Naive thymus-derived CD8-positive, alpha-beta T cell (primary cell): ENCODE measurements around the gene WDPCP. TPM values are rescaled to one million over a fixed set of nuclear protein-coding genes. Genes with fewer than 3 reads are reported as not detected.
"Not testable (repeated sequence)": the region's sequence is repeated elsewhere in the genome, so short reads cannot be mapped to it uniquely, and the experiment has no call there.

Experiments used
- ATAC-seq, 2 donors: fragments of 150-1000 bp; cut with Tn5 transposase in 1 of 2; sonication (Bioruptor Pico), chemical (Tn5 transposase) in 1 of 2; 1 replicate in 1 of 2; 2 replicates in 1 of 2; pipeline ENCODE4 v1.10.0; 2021; ENCODE audit warnings: mild to moderate bottlenecking in 2 of 2, moderate library complexity in 2 of 2
- POLR2A ChIA-PET: fragments of 350-600 bp; sonication (Branson Sonifier 250); formaldehyde crosslinking; loops from one replicate; lab custom pipeline; 2021; ENCODE audit warnings: antibody characterized with exemption; lab: Charles Lee
- DNase-seq, 10 donors: peaks; one replicate each; pipeline versions ENCODE4 v3.0.0 to v3.0.0-alpha.2; 2020 to 2022
- H3K27ac Mint-ChIP-seq, 10 donors: one replicate each; pipeline ENCODE4 v1.8.0; 2020 to 2022; ENCODE audit warnings: mild to moderate bottlenecking in 10 of 10, mixed read lengths in 10 of 10, moderate library complexity in 4 of 10, inconsistent platforms in 1 of 10
- H3K27me3 Mint-ChIP-seq, 5 donors: one replicate each; pipeline ENCODE4 v1.8.0; 2021 to 2022; ENCODE audit warnings: mixed read lengths in 5 of 5
- H3K36me3 Mint-ChIP-seq, 3 donors: one replicate each; pipeline ENCODE4 v1.8.0; 2020 to 2022; ENCODE audit warnings: mixed read lengths in 3 of 3, mild to moderate bottlenecking in 2 of 3, inconsistent platforms in 1 of 3
- H3K4me1 Mint-ChIP-seq, 4 donors: one replicate each; pipeline ENCODE4 v1.8.0; 2021 to 2022; ENCODE audit warnings: mixed read lengths in 4 of 4
- H3K4me3 Mint-ChIP-seq, 10 donors: one replicate each; pipeline ENCODE4 v1.8.0; 2020 to 2022; ENCODE audit warnings: mild to moderate bottlenecking in 10 of 10, mixed read lengths in 10 of 10, moderate library complexity in 6 of 10, inconsistent platforms in 1 of 10
- H3K9me3 Mint-ChIP-seq, 9 donors: one replicate each; pipeline ENCODE4 v1.8.0; 2020 to 2022; ENCODE audit warnings: mixed read lengths in 9 of 9, mild to moderate bottlenecking in 3 of 9, inconsistent platforms in 1 of 9, moderate library complexity in 1 of 9
- polyA plus RNA-seq, 3 donors: library from polyadenylated mRNA; unstranded; fragments of 300-500 nt; fragmentation: Illumina TruSeq; gene quantifications; one replicate each; pipeline ENCODE4 v1.2.3, GENCODE V29; 2021
- total RNA-seq, 8 experiments: library from RNA in 2 of 8; stranded (reverse) in 2 of 8; gene quantifications; one replicate each; pipeline ENCODE4 v1.2.3 and lab custom pipeline; 2021 to 2026

WDPCP gene
- total and polyA plus RNA-seq, 5 experiments from 2014 or later: 3.5 to 14.7 (median 7.9) TPM

DNA sequence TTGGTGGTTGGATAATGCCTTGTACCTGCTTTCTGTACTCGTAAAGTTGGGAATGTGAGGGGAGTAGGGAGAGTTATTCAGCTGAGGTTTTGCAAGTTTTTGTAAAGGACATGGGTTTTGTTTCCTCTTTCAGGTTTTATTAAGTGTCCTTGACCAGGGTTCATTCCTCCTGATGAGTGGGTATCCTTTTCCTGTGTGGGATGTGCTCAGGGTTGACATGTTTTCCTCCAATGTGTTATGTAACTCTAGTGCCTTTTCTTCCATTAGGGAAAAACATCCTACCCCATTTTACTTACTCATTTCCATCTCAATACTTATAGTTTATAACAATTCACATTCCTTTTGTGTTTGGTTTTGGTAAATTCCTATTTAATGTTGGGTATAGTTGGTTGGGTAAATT lies 489.2 kb downstream of the WDPCP start:
- Mint-ChIP-seq H3K36me3 (peaks cover 0 to 17% (median 3%) of the 10 kb centered on the region in 3 donors), H3K27ac (no peak overlapping the region), H3K4me1 (no peaks in the 10 kb centered on the region), H3K27me3 (peaks cover 1 to 19% (median 9%) of the 10 kb centered on the region in 5 donors), H3K9me3 (peaks cover 8 to 39% (median 23%) of the 10 kb centered on the region in 9 donors), H3K4me3 (no peak overlapping the region)
- no peak for DNase-seq
- POLR2A ChIA-PET: no interaction called here
- ATAC-seq: no peak

DNA sequence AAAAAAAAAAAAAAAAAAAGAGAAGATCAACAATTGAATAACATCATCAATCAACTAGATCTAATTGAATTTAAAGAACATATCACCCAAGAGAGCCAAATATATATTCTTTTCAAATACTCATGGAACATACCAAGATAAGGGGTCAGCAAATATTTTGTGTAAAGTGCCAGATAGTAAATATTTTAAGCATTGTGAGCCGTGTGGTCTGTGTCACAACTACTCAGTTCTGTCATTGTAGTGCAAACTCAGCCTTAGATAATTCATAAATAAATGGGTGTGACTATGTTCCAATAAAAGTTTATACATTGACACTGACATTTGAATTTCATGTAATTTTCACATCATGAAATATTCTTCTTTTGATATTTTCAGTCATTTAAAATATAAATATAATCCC lies 491.8 kb downstream of the WDPCP start:
- H3K36me3 Mint-ChIP-seq: no peaks in the 10 kb centered on the region
- ATAC-seq (no peak), DNase-seq (no peak)
- H3K27me3 Mint-ChIP-seq: peaks cover 5 to 33% (median 12%) of the 10 kb centered on the region in 5 donors
- POLR2A ChIA-PET: no interaction called here
- no peaks in the 10 kb centered on the region for H3K4me1 Mint-ChIP-seq
- H3K9me3 Mint-ChIP-seq: peaks cover 0 to 22% (median 5%) of the 10 kb centered on the region in 9 donors
- H3K27ac Mint-ChIP-seq: no peak overlapping the region
- H3K4me3 Mint-ChIP-seq: no peak overlapping the region

DNA sequence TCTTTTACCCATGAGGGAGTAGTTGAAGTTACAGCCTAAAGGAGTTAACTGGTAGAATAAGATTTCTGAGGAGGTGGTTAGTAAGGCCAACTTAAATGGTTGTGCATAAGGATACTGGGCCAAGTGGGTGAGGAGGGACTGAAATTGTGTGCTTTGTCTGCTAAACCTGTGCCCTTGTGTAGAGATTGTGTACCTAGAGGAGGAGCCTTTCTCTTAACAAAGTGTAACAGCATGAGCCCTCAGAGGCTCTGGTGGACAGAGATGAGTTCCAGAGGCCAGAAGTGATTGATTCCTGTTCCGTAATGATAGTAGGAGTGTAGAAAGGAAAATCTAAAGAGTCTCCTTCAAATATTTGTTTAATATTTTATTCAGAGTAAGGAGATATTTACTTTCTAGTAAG lies 494.8 kb downstream of the WDPCP start:
- DNase-seq: no peak
- no peaks in the 10 kb centered on the region for H3K36me3 Mint-ChIP-seq
- POLR2A ChIA-PET: no interaction called here
- H3K4me1 Mint-ChIP-seq: no peaks in the 10 kb centered on the region
- H3K4me3 Mint-ChIP-seq: no peak overlapping the region
- H3K27me3 Mint-ChIP-seq: peaks cover 7 to 33% (median 13%) of the 10 kb centered on the region in 5 donors
- ATAC-seq: no peak
- no peak overlapping the region for H3K27ac Mint-ChIP-seq
- peaks cover 0 to 28% (median 4%) of the 10 kb centered on the region in 9 donors for H3K9me3 Mint-ChIP-seq

DNA sequence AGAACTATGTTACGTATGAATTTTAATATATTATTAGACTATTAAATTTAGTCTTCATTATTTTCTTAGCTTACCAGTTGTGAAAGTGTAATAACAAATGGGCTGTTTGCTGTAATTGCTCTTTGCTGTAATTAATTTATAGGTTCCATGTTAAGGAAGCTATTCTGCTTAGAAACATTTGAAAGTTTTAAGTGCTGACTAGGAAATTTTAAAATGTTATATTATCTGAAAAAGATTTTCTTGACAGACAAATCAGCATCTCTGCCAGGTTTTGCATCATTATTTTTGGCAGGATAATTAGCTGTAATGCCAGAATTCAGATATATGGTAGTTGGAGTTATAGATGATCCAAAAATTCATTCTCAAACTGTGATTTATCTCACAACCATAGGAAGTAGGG lies 495.4 kb downstream of the WDPCP start:
- no peak overlapping the region for H3K27ac Mint-ChIP-seq
- H3K36me3 Mint-ChIP-seq: no peaks in the 10 kb centered on the region
- H3K9me3 Mint-ChIP-seq: peaks cover 0 to 28% (median 4%) of the 10 kb centered on the region in 9 donors
- no peak overlapping the region for H3K4me3 Mint-ChIP-seq
- peaks cover 7 to 33% (median 13%) of the 10 kb centered on the region in 5 donors for H3K27me3 Mint-ChIP-seq
- no peaks in the 10 kb centered on the region for H3K4me1 Mint-ChIP-seq
- ATAC-seq (no peak), DNase-seq (no peak)
- POLR2A ChIA-PET: no interaction called here

- H3K9me3 Mint-ChIP-seq: peaks cover 0 to 29% (median 4%) of the 10 kb centered on the region in 9 donors
- DNase-seq (no peak), ATAC-seq (no peak)
- H3K4me1 Mint-ChIP-seq: no peaks in the 10 kb centered on the region
- POLR2A ChIA-PET: no interaction called here
- no peak overlapping the region for H3K4me3 Mint-ChIP-seq
- H3K27ac Mint-ChIP-seq: no peak overlapping the region
- no peaks in the 10 kb centered on the region for H3K36me3 Mint-ChIP-seq
- H3K27me3 Mint-ChIP-seq: peaks cover 7 to 33% (median 13%) of the 10 kb centered on the region in 5 donors
Measured at GRCh38 chr2:63092401-63092800, 495.9 kb downstream of the WDPCP start.

DNA sequence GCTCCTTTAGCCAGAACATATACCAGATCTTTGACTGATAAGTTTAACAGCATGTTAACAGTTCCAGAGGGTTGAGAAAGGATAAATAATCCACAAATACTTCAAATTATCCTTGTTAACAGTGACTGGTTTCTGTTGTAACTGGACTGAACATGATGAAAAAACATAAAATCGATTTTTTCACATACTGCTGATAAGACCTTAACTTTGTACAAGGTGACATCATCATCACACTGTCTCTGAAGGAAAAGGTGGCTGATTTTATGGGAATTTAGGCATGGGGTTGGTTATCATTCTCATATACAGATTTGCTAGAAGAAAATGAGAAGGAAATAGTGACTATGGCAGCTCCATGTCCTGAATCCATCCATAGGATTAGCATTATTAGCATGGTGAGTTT lies 501.6 kb downstream of the WDPCP start:
- Mint-ChIP-seq H3K27me3 (peaks cover 8 to 34% (median 11%) of the 10 kb centered on the region in 5 donors), H3K27ac (no peak overlapping the region), H3K4me1 (no peaks in the 10 kb centered on the region), H3K36me3 (no peaks in the 10 kb centered on the region), H3K9me3 (peaks cover 0 to 32% (median 3%) of the 10 kb centered on the region in 9 donors), H3K4me3 (no peak overlapping the region)
- POLR2A ChIA-PET: no interaction called here
- ATAC-seq (no peak), DNase-seq (no peak)

DNA sequence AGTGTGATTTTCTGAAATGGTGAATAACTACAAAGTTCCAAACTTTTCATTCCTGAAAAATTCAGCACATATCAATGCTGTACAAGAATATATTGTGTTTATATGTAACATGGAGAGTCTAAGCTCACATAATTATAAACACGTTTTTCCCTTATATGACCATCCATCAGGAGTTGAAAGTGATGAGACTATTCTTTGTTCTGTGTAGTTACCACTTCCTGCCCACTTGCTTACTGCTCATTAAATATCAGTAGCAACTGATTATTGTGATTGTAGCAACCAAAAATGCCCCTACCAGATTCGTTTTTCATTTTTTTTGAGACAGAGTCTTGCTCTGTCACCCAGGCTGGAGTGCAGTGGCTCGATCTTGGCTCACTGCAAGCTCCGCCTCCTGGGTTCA lies 506.9 kb downstream of the WDPCP start:
- Mint-ChIP-seq H3K4me1 (no peaks in the 10 kb centered on the region), H3K36me3 (no peaks in the 10 kb centered on the region), H3K27me3 (peaks cover 10 to 49% (median 24%) of the 10 kb centered on the region in 5 donors), H3K4me3 (no peak overlapping the region), H3K9me3 (peaks cover 0 to 7% (median 0%) of the 10 kb centered on the region in 9 donors), H3K27ac (no peak overlapping the region)
- DNase-seq: no peak
- POLR2A ChIA-PET: no interaction called here
- no peak for ATAC-seq

GRCh38 chr2:63078852-63079606 lies 509.2 kb downstream of the WDPCP start:
- H3K4me1 Mint-ChIP-seq: no peaks in the 10 kb centered on the region
- POLR2A ChIA-PET: no interaction called here
- H3K27ac Mint-ChIP-seq: no peak overlapping the region
- H3K4me3 Mint-ChIP-seq: no peak overlapping the region
- ATAC-seq (no peak), DNase-seq (no peak)
- no peaks in the 10 kb centered on the region for H3K36me3 Mint-ChIP-seq
- peaks cover 10 to 26% (median 21%) of the 10 kb centered on the region in 5 donors for H3K27me3 Mint-ChIP-seq
- peaks cover 0 to 4% (median 0%) of the 10 kb centered on the region in 9 donors for H3K9me3 Mint-ChIP-seq

DNA sequence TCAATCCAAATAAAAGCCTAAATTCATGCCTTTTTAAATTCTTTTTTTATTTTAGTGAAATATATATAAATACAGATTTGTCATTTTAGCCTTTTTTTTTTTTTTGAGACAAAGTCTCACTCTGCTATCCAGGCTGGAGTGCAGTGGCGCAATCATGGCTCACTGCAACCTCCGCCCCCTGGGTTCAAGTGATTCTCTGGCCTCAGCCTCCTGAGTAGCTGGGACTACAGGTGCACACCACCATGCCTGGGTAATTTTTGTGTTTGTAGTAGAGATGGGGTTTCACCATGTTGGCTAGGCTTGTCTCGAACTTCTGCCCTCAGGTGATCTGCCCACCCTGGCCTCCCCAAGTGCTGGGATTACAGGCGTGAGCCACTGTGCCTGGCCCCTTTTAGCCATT lies 513.9 kb downstream of the WDPCP start:
- POLR2A ChIA-PET, H3K27ac Mint-ChIP-seq, H3K4me1 Mint-ChIP-seq, H3K4me3 Mint-ChIP-seq, DNase-seq, H3K36me3 Mint-ChIP-seq, H3K9me3 Mint-ChIP-seq, ATAC-seq: not testable (repeated sequence)
- H3K27me3 Mint-ChIP-seq: peaks cover 10 to 24% (median 16%) of the 10 kb centered on the region in 5 donors

DNA sequence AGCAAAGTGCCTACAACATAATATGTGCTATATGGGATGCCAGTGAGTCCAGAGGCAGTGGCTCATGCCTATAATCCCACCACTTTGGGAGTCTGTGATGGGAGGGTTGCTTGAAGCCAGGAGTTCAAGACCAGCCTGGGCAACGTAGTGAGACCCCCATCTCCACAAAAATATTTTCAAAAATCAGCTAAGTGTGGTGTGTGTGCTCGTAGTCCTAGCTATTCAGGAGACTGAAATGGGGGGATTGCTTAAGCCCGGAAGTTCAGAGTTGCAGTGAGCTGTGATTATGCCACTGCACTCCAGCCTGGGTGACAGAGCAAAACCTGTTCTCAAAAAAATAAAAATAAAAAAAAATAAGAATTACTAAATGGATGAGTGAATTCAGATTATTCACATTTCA lies 514.3 kb downstream of the WDPCP start:
- H3K9me3 Mint-ChIP-seq: peaks cover 0 to 4% (median 0%) of the 10 kb centered on the region in 9 donors
- ATAC-seq (no peak), DNase-seq (no peak)
- H3K27me3 Mint-ChIP-seq: peaks cover 10 to 26% (median 18%) of the 10 kb centered on the region in 5 donors
- H3K4me1 Mint-ChIP-seq: no peaks in the 10 kb centered on the region
- no peak overlapping the region for H3K4me3 Mint-ChIP-seq
- no peak overlapping the region for H3K27ac Mint-ChIP-seq
- H3K36me3 Mint-ChIP-seq: no peaks in the 10 kb centered on the region
- POLR2A ChIA-PET: no interaction called here

DNA sequence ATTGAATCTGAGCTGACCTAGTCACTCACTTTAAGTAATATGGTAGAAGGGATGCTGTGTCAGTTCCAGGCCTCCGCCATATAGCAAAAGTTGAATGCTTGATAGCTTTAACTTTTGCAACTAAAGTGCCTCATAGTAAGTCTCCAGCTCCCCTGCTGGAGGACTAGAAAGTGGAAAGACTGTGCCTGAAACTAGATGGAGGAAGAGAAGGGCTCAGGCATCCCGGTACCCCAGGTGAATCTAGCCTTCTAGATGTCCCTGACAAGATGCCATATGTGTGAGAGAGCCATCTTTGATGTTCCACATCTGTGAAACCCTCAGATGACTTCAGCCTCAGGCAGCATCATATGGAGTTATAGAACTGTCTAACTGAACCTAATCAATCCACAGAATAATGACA lies 516.6 kb downstream of the WDPCP start:
- H3K27me3 Mint-ChIP-seq: peaks cover 13 to 31% (median 17%) of the 10 kb centered on the region in 5 donors
- POLR2A ChIA-PET: no interaction called here
- ATAC-seq: no peak

More for the DNA sequence above, 516.6 kb downstream of the WDPCP start:
- H3K27ac Mint-ChIP-seq: no peak overlapping the region
- peaks cover 0 to 4% (median 0%) of the 10 kb centered on the region in 9 donors for H3K9me3 Mint-ChIP-seq
- no peak overlapping the region for H3K4me3 Mint-ChIP-seq
- no peaks in the 10 kb centered on the region for H3K36me3 Mint-ChIP-seq
- H3K4me1 Mint-ChIP-seq: no peaks in the 10 kb centered on the region
- no peak for DNase-seq
